Heart left ventricle (tissue), 16 donors: ENCODE results near the gene WDR88. TPM values are rescaled to one million over a fixed set of nuclear protein-coding genes. Genes with fewer than 3 reads are reported as not detected.

Source experiments
- ATAC-seq, 4 donors: fragments of 200-7000 bp; cut with Tn5 transposase; one replicate each; pipeline ENCODE4 v1.9.1; 2020 to 2022; ENCODE audit warnings: moderate library complexity in 4 of 4, mild to moderate bottlenecking in 3 of 4, moderate number of reproducible peaks in 1 of 4
- DNase-seq, 5 donors: peaks; one replicate each; pipeline ENCODE4 v3.0.0-alpha.2; 2020
- H3K27ac ChIP-seq, 12 donors: fragments of 200-600 bp; sonication (generic) in 4 of 12; one replicate each; pipeline versions ENCODE4 v1.5.0 to v1.8.0; 2016 to 2022; ENCODE audit warnings: mild to moderate bottlenecking in 2 of 12
- H3K27me3 ChIP-seq, 9 donors: fragments of 200-600 bp; sonication (generic) in 2 of 9; one replicate each; pipeline versions ENCODE4 v1.5.1 to v1.8.0; 2016 to 2022; ENCODE audit warnings: mild to moderate bottlenecking in 3 of 9
- H3K36me3 ChIP-seq, 9 donors: fragments of 200-600 bp; sonication (generic) in 2 of 9; one replicate each; pipeline versions ENCODE4 v1.5.0 to v1.8.0; 2018 to 2022; ENCODE audit warnings: mild to moderate bottlenecking in 2 of 9
- H3K4me1 ChIP-seq, 12 donors: fragments of 200-600 bp; sonication (generic) in 4 of 12; one replicate each; pipeline versions ENCODE4 v1.5.0 to v1.8.0; 2016 to 2022; ENCODE audit warnings: mild to moderate bottlenecking in 3 of 12
- H3K4me3 ChIP-seq, 12 donors: fragments of 200-600 bp; sonication (generic) in 4 of 12; one replicate each; pipeline versions ENCODE4 v1.5.0 to v1.8.0; 2017 to 2022; ENCODE audit warnings: mild to moderate bottlenecking in 9 of 12, moderate library complexity in 4 of 12
- H3K9me3 ChIP-seq, 12 donors: fragments of 200-600 bp; sonication (generic) in 4 of 12; one replicate each; pipeline versions ENCODE4 v1.5.0 to v1.8.0; 2016 to 2022; ENCODE audit warnings: mild to moderate bottlenecking in 1 of 12
- CTCF ChIP-seq, 12 donors: fragments of 200-600 bp; sonication (generic) in 4 of 12; IDR thresholded peaks; one replicate each; pipeline versions ENCODE4 v1.5.0 to v1.8.0; 2018 to 2022; ENCODE audit warnings: antibody characterized with exemption in 12 of 12, mild to moderate bottlenecking in 5 of 12
- POLR2A ChIP-seq, 2 donors: fragments of 450-650 bp; IDR thresholded peaks; one replicate each; pipeline ENCODE4 v1.6.1; 2017; ENCODE audit warnings: antibody characterized with exemption in 2 of 2, mild to moderate bottlenecking in 2 of 2, moderate library complexity in 2 of 2
- WGBS, 4 donors: extraction: QIAGEN DNeasy Blood & Tissue Kit in 2 of 4; methylation state at CpG; one replicate each; pipeline versions ENCODE4 v1.1.5 to v1.1.7; 2013 to 2018; 5-methylcytosine and 5-hydroxymethylcytosine counted together
- intact Hi-C, 10 donors: fragments of 100-400 bp; cut with DNase I; formaldehyde crosslinking; loops; one replicate each; pipeline versions ENCODE4 v1.11.1 to v1.14.2; 2022
- polyA plus RNA-seq, 2 donors: library from polyadenylated mRNA; stranded (reverse); fragments of 200-250 nt; gene quantifications; one replicate each; pipeline ENCODE4 v1.2.3, GENCODE V29; 2013
- total RNA-seq, 9 donors: library from RNA; depleted of rRNA in 2 of 9; stranded (reverse); fragments of >200 nt in 2 of 9; fragmentation: NEBNext Ultra II Directional in 3 of 9; extraction: Animal tissue kit (Norgen Biotek cat#: 25700) in 3 of 9; gene quantifications; one replicate each; pipeline versions ENCODE4 v1.1.0 to v1.2.4, GENCODE V29; 2016 to 2023
- donor health status: ischemic (EF 13 %, LVEDD 7.1; RV severe dilation, severe dysfunction).
- donor health status: healthy with polysubstance abuse.
- donor health status: DM: no; HTN: yes; CAD: no.
- donor health status: DM: no; HTN: no; CAD: no.
- donor health status: ischemic (EF 25% LVEDD 6.9; RV normal size, moderate dysfunction).
- donor health status: ischemic (EF 25% LVEDD 5.7; RV mildly dilated, moderate dysfunction).
- donor health status: healthy.
- donor health status: DM: yes; HTN: yes; CAD: no.
- donor health status: ischemic (EF 35%, LVEDD 5.7; RV mildly dilated, moderate dysfunction).
- donor health status: nonischemic (EF 11% LVEDD 7.7; RV severe dilation, severe dysfunction).
- donor health status: DM: yes; HTN: yes; CAD: no.
- donor health status: PGD.
- donor health status: ischemic (EF 29% LVEDD 5.4; RV normal size, mild dysfunction).
- donor health status: nonischemic (EF 23%, LVEDD 6.1; RV moderate dilation, normal function).

WDR88 gene
- total and polyA plus RNA-seq, 11 donors: 0.16 TPM; not detected in 10

- ATAC-seq (no peak), DNase-seq (no peak)
- Histone ChIP-seq H3K27me3 (no peaks in the 10 kb centered on the region), H3K4me3 (peak overlapping the region in 3 of 12 donors; percentile 67 to 98 (median 91)), H3K36me3 (no peaks in the 10 kb centered on the region), H3K9me3 (no peaks in the 10 kb centered on the region), H3K27ac (peak overlapping the region in 4 of 12 donors; percentile 85 to 97 (median 94)), H3K4me1 (peaks cover 0 to 32% (median 21%) of the 10 kb centered on the region in 12 donors)
- 87 to 95% (median 92%) methylated on average over 7 to 10 of the region's 10 CpGs for WGBS, 4 donors
- intact Hi-C loops: loop anchor here in 1 of 10 donors (5.0 to 10.0 kb wide), 2 partner anchors 200 to 997 kb away; partner anchors contain the start of genes CEP89, FAAP24 and LSM14A
- TF ChIP-seq CTCF (IDR thresholded peaks at IDR 0.05) (no peak), POLR2A (IDR thresholded peaks at IDR 0.05) (no peak)
These were observed 43.4 kb downstream of the WDR88 start for GRCh38 chr19:33175156-33175782.

GRCh38 chr19:33175886-33176669 lies 44.2 kb downstream of the WDR88 start:
- peak overlapping the region; percentile 85 to 98 (median 94) for H3K27ac ChIP-seq
- H3K4me1 ChIP-seq: peaks cover 0 to 32% (median 21%) of the 10 kb centered on the region in 12 donors
- no peaks in the 10 kb centered on the region for H3K9me3 ChIP-seq
- H3K36me3 ChIP-seq: no peaks in the 10 kb centered on the region
- TF ChIP-seq POLR2A (IDR thresholded peaks at IDR 0.05): no peak
- TF ChIP-seq CTCF (IDR thresholded peaks at IDR 0.05): peak in 1 of 12 donors; percentile 1
- peak in 3 of 4 donors; percentile 1 to 15 (median 7) for ATAC-seq
- WGBS, 4 donors: 11 to 22% (median 16%) methylated on average over 17 to 25 of the region's 25 CpGs
- H3K27me3 ChIP-seq: no peaks in the 10 kb centered on the region
- intact Hi-C loops: loop anchor here in 1 of 10 donors (5.0 to 10.0 kb wide), 2 partner anchors 201 to 996 kb away; partner anchors contain the start of genes CEP89, FAAP24 and LSM14A
- peak in 2 of 5 donors; percentile 30 to 50 for DNase-seq
- peak overlapping the region; percentile 64 to 99 (median 88) for H3K4me3 ChIP-seq

GRCh38 chr19:33176670-33177416 lies 44.9 kb downstream of the WDR88 start:
- peak; percentile 94 to 97 (median 97) for DNase-seq
- 0 to 1% (median 0%) methylated on average over 28 to 65 of the region's 65 CpGs for WGBS, 4 donors

More at GRCh38 chr19:33176670-33177416, 44.9 kb downstream of the WDR88 start:
- intact Hi-C loops: loop anchor here in 1 of 10 donors (5.0 to 10.0 kb wide), 2 partner anchors 202 to 995 kb away; partner anchors contain the start of genes CEP89, FAAP24 and LSM14A
- peak overlapping the region; percentile 64 to 99 (median 88) for H3K4me3 ChIP-seq
- H3K4me1 ChIP-seq: peaks cover 0 to 32% (median 21%) of the 10 kb centered on the region in 12 donors
- H3K9me3 ChIP-seq: no peaks in the 10 kb centered on the region
- H3K27me3 ChIP-seq: no peaks in the 10 kb centered on the region
- H3K36me3 ChIP-seq: no peaks in the 10 kb centered on the region
- ATAC-seq: peak; percentile 94 to 96 (median 95)
- TF ChIP-seq CTCF (IDR thresholded peaks at IDR 0.05) (peak in 3 of 12 donors; percentile 10 to 39 (median 19)), POLR2A (IDR thresholded peaks at IDR 0.05) (peak in 1 of 2 donors; percentile 78)
- H3K27ac ChIP-seq: peak overlapping the region; percentile 85 to 98 (median 94)
